HG03135 (cell line): ENCODE results near the gene NR6A1.

Experiments used
- ATAC-seq: cut with Tn5 transposase; IDR thresholded peaks from one replicate; pipeline ENCODE4 v1.9.1; 2021; ENCODE audit warnings: mild to moderate bottlenecking, moderate library complexity; ENCODE audit not compliant: unreplicated experiment

The NR6A1 gene

DNA sequence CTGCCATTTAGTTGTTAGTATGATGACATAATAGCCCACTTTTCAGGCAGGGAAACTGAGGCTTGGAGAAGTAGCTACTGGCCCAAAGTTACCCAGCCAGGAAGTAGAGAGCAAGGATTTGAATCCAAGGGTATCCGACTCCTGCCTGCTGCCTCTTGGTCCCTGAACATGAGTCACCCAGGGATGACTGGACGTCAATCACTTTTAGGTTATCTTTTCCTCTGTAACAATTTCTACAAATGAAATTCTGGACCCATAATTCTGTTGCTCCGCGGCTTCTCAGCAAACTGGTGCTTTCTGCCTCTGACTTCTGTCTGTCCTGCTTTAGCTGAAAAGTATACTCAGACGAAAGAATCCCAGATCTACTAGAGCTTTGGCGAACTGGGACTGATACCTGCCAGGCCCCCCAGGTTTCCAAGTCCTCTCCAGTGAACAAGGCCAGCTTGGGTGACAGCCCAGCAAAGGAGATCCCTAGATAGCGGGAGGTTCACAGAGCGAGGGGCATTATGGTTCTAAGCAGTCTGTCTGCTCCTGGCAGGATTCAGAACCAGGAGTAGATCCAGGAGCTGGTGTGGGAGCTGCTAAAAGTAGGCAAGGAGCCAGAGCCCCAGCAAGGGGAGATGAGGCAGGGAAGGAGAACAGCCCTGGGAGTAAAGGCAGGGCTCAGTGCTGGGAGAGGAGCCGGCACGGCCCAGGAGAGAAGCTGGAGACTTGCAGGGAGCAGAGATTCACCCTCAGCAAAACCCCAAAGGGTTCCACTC, 26.4 kb upstream of the NR6A1 start:
- ATAC-seq = no peak

DNA sequence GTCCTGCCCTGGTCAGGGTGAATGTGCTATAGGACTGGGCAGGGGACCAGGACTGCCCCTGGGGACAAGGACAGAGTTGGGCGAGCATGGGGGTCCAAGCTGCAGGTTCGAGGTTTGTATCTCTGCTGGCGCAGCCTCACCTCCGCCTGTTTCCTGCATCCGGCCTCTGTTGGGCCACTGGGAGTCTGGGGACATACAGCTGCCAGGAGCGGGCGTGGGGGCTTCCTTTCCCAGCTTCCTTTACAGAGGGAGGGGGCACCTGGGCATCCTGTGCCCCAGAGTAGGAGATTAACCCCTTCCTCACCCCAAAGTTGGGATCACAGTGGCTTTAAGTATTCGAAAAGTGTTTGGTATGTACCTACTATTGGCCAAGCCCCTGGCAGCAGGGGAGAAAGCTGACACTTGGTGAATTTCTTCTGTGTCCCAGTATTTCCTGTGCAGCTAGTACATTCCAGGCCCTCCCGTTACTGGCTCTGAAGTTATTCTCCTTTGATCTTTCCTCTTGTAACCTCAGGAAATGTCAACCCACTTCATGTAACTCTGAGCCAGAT, 24.8 kb upstream of the NR6A1 start:
- no peak for ATAC-seq

DNA sequence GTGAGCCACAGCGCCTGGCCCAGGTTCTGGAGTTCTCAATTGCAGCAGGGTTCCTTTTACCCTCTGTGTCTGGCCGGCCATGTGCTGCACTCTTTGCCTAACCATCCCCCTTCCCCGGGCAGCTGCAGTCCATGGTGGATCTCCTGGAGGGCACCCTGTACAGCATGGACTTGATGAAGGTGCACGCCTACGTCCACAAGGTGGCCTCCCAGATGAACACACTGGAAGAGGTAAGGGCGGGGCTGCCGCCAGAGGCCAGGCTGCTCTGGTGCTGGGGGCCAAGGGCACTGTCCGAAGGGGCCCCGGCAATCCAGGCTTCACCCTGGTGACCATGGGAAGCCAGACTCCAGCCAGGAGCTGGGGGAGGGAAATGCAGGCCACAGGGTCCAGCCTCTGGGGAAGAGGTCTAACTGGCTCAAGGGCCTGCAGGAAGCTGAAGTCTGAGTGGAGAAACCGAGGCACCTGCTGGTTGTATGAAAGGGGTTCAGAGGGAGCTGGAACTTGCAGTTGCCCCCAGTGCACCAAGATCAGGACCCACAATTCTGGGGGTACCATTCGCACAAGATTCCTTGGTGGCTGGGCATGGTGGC, 23.9 kb upstream of the NR6A1 start:
- ATAC-seq = no peak

DNA sequence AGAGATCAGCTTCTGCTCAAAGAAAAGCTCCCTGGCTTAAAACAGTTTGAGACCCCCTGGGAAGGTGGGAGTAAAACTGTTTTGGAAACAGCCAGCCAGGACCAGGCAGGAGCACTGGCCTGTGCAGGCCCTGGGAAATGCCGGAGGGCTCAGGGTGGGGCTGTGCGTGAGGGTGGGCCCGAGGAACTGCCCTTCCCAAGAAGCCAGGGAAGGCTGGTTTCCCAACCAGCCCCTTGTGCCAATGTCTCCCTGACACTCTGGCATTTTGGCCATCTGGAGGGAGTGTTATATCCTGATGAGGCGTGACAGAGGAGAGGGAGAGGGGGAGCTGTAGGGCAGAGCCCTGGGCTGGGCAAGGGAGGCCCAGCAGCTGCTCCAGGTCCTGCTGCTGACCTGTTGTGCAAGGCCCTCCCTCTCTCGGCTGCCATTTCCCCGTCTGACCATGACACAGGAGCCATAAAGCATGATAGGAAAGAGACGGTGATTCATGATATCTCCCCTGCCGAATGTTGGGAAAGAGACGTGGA, 22.0 kb upstream of the NR6A1 start:
- no peak for ATAC-seq

DNA sequence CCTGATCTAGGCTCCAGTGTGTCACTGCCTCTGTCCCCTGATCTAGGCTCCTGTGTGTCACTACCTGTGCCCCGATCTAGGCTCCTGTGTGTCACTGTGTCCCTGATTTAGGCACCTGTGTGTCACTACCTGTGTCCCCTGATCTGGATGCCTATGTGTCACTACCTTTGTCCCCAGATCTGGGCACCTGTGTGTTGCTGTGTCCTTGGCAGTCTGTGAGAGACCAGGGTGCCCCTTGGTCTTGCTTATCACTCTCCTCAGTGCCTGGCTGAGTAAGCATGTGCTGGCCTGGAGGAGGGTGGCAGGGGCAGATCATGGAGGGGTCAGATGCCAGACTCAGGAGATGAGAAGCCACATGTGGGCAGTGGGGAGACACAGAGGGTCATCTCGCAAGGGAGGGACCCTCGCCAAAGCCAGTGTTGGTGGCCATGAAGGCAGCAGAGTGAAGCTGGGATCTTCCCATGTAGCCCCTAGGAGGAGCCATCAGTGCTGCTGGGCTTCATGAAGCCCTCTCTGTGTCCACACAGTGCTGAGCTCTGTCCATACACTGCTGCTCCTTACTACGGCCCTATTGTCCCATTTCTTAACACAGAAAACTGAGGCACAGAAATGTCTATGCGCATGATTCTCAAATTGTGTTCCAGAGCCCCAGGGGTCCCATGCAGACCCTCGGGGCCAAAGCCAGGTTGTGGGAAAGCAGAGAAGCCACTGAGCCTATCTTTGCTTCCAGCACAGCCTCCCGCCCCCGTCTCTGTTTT, 21.3 kb upstream of the NR6A1 start:
- no peak for ATAC-seq

DNA sequence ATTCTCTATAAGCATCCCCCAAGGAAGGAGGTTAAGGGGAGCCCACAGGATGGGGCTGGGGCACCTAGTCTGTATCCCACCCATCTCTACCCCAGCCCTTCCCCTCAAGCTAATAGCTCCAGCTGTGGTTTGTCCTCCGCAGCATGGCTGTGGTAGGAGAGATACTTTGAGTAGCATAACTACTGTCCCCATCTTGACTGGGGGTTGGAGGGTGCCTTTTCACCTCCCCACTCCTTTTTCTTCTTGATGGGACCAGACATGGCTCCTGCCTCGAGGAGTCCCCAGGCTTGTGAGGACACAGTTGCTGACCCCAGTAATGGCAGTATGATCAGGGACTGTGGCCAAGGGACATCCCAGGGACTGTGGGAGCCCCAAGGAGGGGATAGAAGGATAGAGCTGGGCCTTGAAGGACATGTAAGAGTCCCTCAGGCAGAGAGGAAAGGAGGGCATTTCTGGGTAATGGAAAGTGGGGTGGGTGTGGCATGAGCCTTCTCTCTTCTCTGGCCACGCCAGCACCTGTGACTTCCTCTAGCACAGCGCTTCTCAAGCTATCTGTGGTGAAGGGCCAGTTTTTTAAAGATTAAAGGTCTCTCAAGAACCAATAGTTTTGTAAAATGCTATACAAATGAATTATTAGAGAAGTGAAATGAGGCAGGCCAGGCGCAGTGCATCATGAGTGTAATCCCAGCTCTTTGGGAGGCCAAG, 19.8 kb upstream of the NR6A1 start:
- no peak for ATAC-seq

DNA sequence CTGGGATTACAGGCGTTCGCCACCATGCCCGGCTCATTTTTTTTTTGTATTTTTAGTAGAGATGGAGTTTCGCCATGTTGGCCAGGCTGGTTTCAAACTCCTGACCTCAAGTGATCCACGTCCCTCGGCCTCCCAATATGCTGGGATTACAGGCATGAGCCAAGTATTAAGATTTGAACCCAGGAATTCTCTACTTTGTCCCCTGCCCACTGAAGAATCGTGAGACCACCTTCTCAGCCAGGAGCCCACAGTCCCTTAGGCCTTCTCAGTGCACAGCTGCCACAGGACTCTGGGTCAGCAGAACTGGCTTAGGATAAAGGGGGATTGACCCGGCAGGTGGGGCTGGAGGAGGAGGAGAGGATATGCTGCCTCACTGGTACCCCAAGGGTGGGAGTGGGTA, 19.2 kb upstream of the NR6A1 start:
- no peak for ATAC-seq

DNA sequence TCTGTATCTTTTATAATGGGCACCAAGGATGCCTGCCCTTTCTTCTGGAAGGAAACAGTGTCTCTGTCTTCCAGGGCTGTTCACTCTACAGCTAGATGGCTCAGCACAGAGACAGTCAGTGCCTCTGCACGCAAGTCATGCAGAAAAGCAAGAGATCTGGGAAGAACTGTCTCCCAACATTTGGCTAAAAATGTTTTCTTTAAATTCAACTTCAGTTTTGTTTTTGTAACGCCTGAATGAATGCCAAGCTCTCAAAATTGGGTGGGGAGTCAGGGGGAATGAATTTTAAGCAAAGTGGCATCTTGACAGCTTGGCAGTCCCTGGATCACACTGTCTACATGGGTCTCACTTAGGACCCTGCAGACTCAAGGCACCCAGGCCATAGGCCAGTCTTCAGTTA, 18.4 kb upstream of the NR6A1 start:
- ATAC-seq = no peak

DNA sequence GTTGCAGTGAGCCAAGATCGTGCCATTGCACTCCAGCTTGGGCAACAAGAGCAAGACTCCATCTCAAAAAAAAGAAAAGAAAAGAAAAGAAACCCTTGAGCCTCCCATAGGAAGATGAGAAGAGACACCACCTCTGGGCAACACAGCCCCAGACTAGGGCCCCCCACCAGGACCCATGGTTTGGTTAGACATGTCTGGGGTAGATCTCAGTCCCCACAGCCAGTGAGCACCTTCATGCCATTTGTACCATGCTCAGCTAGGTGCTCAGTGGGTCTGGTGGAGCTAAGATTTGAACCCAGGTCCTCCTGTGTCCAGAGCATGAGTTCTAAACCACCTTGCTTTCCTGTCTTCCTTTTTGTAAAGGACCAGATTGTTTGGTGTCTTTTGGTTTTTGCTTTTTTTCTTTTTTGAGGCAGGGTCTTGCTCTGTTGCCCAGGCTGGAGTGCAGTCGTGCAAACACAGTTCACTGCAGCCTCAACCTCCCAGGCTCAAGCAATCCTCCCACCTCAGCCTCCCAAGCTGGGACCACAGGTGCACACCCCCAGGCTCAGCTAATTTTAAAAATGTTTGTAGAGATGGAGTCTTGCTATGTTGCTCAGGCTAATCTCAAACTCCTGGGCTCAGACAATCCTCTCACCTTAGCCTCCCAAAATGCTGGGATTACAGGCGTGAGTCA, 17.6 kb upstream of the NR6A1 start:
- ATAC-seq = no peak

DNA sequence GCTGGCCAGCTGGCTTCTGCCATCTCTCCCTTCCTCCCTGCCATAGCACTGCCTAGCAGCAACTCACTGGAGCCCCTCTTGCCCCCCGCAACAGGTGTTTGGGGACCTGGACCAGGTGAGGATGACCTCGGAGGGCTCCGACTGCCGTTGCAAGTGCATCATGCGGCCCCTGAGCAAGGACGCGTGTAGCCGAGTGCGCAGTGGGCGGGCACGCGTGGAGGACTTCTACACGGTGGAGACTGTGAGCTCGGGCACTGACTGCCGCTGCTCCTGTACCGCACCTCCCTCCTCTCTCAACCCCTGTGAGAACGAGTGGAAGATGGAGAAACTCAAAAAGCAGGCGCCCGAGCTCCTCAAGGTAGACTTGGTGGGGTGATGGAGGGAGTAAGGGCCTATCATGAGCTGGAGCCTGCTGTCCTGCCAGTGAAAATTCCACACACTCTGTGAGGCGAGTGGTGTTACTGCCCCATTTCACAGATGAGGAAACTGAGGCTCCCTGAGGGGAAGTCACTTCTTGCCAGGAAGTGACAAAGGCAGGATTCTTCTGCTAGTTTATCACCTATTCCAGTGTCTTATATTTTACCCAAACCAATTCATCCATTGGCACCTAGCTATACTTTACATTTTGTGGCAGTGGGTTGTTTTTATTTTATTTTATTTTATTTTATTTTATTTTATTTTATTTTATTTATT, 15.9 kb upstream of the NR6A1 start:
- ATAC-seq = no peak

DNA sequence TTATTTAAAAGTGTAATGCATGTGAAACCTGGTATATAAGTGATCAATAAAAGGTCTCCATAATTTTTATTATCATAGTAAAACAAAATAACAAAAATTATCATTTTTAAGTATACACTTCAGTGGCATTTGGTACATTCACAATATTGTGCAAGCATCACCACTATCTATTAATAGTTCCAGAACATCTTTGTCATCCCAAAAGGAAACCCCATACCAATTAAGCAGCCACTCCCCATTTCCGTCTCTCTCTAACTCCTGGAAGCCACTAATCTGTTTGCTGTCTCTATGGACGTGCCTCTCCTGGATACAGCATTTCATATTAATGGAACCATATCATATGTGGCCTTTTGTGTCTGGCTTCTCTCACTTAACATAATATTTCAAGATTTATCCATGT, 13.4 kb upstream of the NR6A1 start:
- ATAC-seq = no peak

DNA sequence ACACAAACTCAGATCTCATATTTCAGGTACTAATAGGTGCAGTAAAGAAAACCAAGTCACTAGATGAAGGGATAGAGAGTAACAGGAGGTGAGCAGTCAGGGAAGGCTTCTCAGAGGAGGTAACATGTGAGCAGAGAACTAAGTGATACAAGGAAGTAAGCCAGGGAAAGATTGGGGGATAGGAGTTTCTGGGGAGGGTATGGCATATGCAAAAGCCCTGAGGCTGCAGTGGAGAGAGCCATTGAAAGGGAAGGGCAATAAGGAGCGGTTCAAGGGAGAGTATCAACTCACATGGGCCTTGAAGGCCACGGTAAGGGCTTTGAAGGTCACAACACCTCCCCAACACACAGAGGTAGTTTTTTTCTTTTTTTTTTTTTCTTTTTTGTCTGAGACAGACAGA, 12.7 kb upstream of the NR6A1 start:
- no peak for ATAC-seq

DNA sequence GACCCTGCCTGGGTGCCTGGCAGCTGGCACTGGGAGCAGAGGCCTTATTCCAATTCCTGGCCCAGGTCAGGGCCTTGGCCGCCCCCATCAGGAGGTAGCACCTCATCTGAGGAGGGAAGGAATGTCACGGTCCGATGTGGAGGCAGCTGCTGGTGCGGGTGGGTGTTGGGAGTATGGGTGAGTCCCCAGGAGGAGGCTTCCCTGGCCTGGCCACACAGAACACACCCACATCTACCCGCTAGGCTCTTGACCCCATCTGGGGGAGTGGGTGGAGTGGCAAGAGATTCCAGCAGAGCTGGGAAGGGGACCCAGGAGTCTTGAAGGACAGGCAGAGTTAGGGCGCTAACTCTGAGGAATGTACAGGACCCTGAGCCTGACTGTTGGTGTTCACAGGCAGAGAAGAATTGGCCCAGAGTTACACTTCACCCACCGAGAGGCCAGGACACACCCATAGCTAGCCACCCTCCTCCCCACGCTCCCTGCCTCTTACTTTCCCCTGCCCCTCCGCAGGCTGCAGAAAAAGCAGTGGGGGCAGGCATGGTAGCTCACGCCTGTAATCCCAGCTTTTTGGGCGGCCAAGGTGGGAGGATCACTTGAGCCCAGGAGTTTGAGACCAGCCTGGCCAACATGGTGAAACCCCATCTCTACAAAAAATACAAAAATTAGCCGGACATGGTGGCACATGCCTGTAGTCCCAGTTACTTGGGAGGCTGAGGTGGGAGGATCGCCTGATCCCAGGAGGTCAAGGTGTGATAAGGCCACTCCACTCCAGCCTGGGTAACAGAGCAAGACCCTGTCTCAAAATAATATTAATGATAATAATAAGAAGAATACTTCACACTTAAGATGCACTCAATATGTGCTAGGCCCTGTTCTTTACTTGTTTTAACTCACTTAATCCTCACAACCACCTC, 11.8 kb upstream of the NR6A1 start:
- ATAC-seq = no peak

DNA sequence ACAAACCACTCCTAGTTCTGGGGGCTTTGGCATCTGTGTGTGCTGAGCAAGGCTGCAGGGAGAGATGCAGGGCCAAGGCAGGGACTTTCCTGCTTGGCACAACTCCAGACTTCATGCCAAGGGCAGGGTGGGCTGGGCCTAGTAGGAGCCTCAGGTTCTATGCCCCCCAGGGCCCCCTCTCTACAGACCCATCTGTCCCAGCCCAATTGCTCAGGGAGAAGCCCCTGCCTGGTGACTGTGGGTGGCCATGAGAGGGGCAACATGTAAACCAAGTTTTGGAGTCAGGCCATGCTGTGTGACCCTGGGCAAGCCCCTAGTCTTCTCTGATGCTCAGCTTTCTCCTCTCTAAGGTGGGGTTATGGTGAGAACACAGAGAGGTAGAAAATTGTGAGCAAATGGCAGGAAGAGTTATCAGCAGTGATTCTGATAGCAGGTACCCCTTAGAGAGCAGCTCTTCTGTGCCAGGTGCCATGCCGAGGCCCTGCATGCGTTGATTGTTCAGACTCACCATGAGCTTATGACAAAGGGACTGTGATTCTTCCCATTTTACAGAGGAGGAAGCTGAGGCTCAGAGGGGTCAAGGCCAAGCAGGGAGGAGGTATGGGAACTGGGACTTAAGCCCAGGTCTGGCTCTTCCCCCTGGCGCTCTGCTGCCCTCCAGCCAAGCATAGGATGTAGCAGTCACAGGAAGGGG, 11.0 kb upstream of the NR6A1 start:
- no peak for ATAC-seq

DNA sequence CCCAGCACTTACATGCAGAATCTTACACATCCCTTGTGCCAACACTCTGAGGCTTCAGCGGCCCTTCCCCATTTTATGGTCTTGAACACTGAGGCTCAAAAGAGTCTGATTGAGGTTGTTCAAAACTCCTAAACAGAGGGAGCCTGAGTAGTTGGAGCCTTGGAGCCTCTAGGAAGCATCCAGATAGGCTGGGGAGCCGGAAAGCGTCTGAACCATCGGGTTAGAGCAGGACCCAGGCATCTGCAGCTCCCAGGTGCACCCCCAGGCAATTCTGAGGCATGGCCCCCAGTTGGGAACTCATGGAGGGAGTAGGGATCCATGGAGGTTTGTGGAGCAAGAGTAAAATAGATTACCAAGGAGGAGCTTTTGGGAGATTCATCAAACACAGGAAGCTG, 9.6 kb upstream of the NR6A1 start:
- no peak for ATAC-seq

DNA sequence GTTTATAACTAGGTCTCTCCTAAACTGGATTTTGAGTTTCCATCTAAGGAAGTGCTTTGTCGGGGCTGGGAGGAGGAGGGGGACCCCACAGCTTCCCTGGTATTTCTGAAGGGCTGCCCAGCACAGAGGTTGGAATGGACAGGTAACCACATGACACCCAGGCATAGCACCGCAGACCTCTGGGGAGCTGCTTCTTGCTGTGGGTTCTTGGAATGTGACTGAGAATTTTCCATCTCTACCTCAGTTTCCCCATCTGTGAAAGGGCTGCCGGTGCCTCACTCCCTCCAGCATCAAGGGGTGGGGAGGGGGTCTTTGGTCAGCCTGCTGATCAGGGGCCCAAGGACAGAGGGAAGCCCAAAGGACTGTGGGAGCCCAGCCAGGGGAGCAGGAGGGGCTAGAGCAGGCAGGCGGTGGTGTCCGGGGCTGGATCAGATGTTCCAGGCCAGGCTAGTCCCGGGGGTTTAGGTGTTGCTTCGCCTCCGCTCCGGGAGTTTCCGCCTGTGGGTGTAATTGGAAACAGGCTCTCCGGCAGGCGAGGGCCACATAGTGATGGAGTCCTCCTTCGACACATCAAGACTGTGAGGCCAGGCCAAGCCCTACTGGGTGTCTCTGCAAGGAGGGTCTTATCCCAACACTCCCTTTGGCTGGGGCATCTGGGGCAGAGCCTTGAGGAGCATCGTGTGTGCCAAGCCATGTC, 9.1 kb upstream of the NR6A1 start:
- ATAC-seq = no peak

DNA sequence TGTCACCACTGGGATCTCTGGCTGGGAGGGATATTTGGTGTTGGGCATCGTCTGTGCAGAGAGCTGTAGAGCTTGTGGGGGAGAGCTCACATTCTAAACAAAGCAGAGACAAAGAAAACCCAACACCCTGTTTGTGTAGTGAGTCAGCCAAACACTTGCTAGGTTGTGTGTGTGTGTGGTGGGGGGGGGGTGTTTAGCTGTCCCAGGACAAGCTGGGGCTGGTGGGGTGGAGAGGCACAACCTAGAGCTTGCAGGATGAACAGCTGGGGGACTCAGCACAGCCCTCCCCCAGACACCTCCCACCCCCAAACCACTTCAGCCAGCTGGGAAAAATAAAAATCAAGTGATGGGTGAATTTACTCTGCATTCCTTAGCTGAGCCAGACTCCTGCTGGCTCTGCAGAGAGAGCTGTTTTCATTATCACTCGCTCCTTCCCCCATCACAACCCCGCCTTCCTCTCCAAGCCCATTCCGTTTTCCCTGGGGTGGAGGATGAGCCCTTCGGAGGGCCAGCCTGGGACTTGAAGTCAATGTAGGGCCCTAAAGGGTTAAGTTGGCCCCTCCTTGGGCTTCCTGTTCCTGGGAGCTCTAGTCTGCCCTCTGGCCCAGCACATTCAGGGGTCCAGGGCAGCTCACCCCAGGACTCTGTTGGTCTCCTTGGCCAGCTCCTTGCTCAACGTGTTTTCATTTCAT, 8.4 kb upstream of the NR6A1 start:
- no peak for ATAC-seq
